Measurements from ENCODE around the gene MSL1. TPM values are rescaled to one million over a fixed set of nuclear protein-coding genes. Genes with fewer than 3 reads are reported as not detected.
A peak's percentile ranks its signal among the peaks of the same experiment; 100 is the strongest.

MSL1 gene
- total and polyA plus RNA-seq, 2 of the 13 experiments (the other 11 are each of a cell fraction or from before 2014, with no cell fraction given): 63.8 to 88.5 TPM

DNA sequence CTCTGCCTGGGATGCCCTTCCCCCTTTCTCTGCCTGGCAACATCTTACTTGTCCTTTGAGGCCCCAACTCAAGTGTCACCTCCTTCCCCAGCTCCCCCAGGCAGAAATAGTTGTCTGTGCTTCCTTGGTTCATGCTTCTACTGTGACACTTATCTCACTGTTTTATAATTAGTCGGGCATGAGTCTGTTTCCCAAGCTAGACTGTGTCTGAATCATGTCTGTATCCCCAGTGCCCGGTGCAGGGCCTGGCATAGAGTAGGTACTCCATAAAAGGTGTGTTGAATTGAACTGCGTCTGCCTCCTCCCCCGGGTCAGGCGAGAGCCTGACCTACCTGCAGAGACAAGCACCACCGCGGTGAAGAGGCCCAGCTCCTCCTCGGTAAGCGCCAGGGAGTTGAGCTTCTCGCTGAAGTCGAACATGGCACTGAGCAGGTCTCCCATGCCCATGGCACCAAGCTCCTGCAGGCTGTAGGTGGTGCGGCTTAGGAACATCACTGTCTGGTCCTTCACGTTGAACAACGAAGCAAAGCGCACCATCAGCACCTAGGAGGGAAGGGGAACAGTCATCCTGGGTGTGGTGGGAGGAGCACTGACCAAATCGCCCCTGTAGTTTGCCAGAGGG, 28.1 kb upstream of the MSL1 start:
- ATAC-seq (no peak), DNase-seq (ENCODE audit: low spot score) (no peak), FAIRE-seq (no peak)
- Histone ChIP-seq H4K20me1 (ENCODE audit: insufficient read depth, low read length) (no peaks in the 10 kb centered on the region), H3K36me3 (replicated peaks in 1 of 2; ENCODE audit: control insufficient read depth in 1 of 2, insufficient read depth in 2 of 2, low read length in 2 of 2) (peaks cover 25 to 51% of the 10 kb centered on the region in 2 experiments), H3K27ac (ENCODE audit: extremely low read length, insufficient read depth, low read length) (no peak overlapping the region), H2AFZ (ENCODE audit: low read length) (no peak overlapping the region), H3K4me3 (replicated peaks in 1 of 3; ENCODE audit: insufficient read depth in 1 of 3, low read depth in 2 of 3, low read length in 3 of 3) (no peak overlapping the region), H3K9me3 (ENCODE audit: low read length) (no peaks in the 10 kb centered on the region), H3K9ac (ENCODE audit: insufficient read depth, low read depth, low read length) (no peak overlapping the region), H3K4me1 (ENCODE audit: insufficient read depth, low read length) (peaks cover 17% of the 10 kb centered on the region), H3K79me2 (ENCODE audit: insufficient read depth, low read length) (peaks cover 9% of the 10 kb centered on the region), H3K27me3 (ENCODE audit: control insufficient read depth in 1 of 2, insufficient read depth in 2 of 2, low read length in 2 of 2) (no peaks in the 10 kb centered on the region), H3K4me2 (ENCODE audit: low read depth, low read length) (no peak overlapping the region)
- in situ Hi-C loops (cut with HindIII; ENCODE audit: extremely low pct_ligation_motif_present, low pct_unique_long_range_greater_than_20kb): no loop called here
- BruUV-seq (replicated peaks): no TSS peak
- intact Hi-C loops (cut with micrococcal nuclease; ENCODE audit: unreplicated experiment): no loop called here
- ChIA-PET POLR2A (interaction anchor here (1.1 to 2.9 kb wide), 5 partner anchors 10 to 80 kb away, joined by 3 to 18 read pairs (median 4); partner anchors contain the start of gene MED24), CTCF (ENCODE audit: low intra/inter-chr PET ratio, low total read pairs) (no interaction called here)
- 95% methylated on average over 16 of the region's 16 CpGs for WGBS (ENCODE audit: low lambda C conversion rate)
- peak; percentile 55; the same call in 1 of the 2 replicates for TF ChIP-seq RFX5 (IDR thresholded peaks at IDR 0.05; ENCODE audit: low read depth, low read length)
- no peak for TF ChIP-seq KDM2A (CRISPR knock-in tag; IDR thresholded peaks at IDR 0.05; ENCODE audit: borderline replicate concordance, low read depth)
- TF ChIP-seq FOXM1 (CRISPR knock-in tag; IDR thresholded peaks at IDR 0.05): no peak

DNA sequence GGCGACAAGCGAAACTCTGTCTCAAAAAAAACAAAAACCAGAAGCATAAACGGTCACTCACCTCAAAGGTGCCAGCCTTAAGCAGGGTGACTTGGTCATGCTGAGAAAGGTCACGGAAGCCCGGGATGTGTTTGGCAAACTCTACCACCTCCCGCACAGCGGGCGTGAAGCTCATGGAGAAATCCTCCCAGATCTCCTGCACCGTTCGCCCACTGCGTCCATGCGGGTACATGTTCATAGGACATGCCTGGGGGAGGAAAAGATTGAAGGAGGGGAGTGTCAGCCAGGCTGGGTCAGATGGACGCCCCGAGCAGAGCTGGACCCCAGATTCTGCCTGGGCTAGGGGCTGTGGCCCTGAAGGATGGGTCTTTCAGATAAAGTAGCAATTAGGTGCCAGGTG, 26.9 kb upstream of the MSL1 start:
- Histone ChIP-seq H3K27ac (ENCODE audit: extremely low read length, insufficient read depth, low read length) (no peak overlapping the region), H3K27me3 (ENCODE audit: control insufficient read depth in 1 of 2, insufficient read depth in 2 of 2, low read length in 2 of 2) (no peaks in the 10 kb centered on the region; a peak in 1 of 5 replicates), H3K4me1 (ENCODE audit: insufficient read depth, low read length) (peaks cover 26% of the 10 kb centered on the region), H3K79me2 (ENCODE audit: insufficient read depth, low read length) (peaks cover 15% of the 10 kb centered on the region), H2AFZ (ENCODE audit: low read length) (no peak overlapping the region), H3K4me3 (replicated peaks in 1 of 3; ENCODE audit: insufficient read depth in 1 of 3, low read depth in 2 of 3, low read length in 3 of 3) (no peak overlapping the region), H3K9ac (ENCODE audit: insufficient read depth, low read depth, low read length) (no peak overlapping the region), H3K9me3 (ENCODE audit: low read length) (no peaks in the 10 kb centered on the region), H3K4me2 (ENCODE audit: low read depth, low read length) (no peak overlapping the region), H4K20me1 (ENCODE audit: insufficient read depth, low read length) (no peaks in the 10 kb centered on the region), H3K36me3 (replicated peaks in 1 of 2; ENCODE audit: control insufficient read depth in 1 of 2, insufficient read depth in 2 of 2, low read length in 2 of 2) (peaks cover 25 to 49% of the 10 kb centered on the region in 2 experiments)
- in situ Hi-C loops (cut with HindIII; ENCODE audit: extremely low pct_ligation_motif_present, low pct_unique_long_range_greater_than_20kb) (no loop called here), intact Hi-C loops (cut with micrococcal nuclease; ENCODE audit: unreplicated experiment) (no loop called here)
- POLR2A ChIA-PET: interaction anchor here (2.9 kb wide), 1 partner anchor 17 kb away, joined by 18 read pairs; no protein-coding TSS in a partner anchor
- FAIRE-seq: no peak
- no peak for DNase-seq (ENCODE audit: low spot score)
- WGBS (ENCODE audit: low lambda C conversion rate): 97% methylated on average over 14 of the region's 14 CpGs
- CTCF ChIA-PET (ENCODE audit: low intra/inter-chr PET ratio, low total read pairs): no interaction called here
- TF ChIP-seq, protein P1, sequence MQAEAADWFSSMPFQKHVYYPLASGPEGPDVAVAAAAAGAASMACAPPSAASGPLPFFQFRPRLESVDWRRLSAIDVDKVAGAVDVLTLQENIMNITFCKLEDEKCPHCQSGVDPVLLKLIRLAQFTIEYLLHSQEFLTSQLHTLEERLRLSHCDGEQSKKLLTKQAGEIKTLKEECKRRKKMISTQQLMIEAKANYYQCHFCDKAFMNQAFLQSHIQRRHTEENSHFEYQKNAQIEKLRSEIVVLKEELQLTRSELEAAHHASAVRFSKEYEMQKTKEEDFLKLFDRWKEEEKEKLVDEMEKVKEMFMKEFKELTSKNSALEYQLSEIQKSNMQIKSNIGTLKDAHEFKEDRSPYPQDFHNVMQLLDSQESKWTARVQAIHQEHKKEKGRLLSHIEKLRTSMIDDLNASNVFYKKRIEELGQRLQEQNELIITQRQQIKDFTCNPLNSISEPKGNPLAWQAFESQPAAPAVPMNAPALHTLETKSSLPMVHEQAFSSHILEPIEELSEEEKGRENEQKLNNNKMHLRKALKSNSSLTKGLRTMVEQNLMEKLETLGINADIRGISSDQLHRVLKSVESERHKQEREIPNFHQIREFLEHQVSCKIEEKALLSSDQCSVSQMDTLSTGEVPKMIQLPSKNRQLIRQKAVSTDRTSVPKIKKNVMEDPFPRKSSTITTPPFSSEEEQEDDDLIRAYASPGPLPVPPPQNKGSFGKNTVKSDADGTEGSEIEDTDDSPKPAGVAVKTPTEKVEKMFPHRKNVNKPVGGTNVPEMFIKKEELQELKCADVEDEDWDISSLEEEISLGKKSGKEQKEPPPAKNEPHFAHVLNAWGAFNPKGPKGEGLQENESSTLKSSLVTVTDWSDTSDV (CRISPR knock-in tag; IDR thresholded peaks at IDR 0.05): 0 out of 2 replicates have a peak, but pooled peaks have one; percentile 48
- TF ChIP-seq NCOA5 (CRISPR knock-in tag; IDR thresholded peaks at IDR 0.05): no peak
- BruUV-seq (replicated peaks): no TSS peak
- no peak for ATAC-seq
